Measurements from ENCODE around the gene ADGRL1.

- no peak for TF ChIP-seq CTCF (IDR thresholded peaks at IDR 0.05; ENCODE audit: insufficient read depth, low read length)
- no peak for TF ChIP-seq REST (IDR thresholded peaks at IDR 0.05; ENCODE audit: insufficient replicate concordance, low read depth)
- no peak for TF ChIP-seq POLR2AphosphoS5 (IDR thresholded peaks at IDR 0.05; ENCODE audit: low read depth)
- TF ChIP-seq GABPA (IDR thresholded peaks at IDR 0.05; ENCODE audit: low read depth) = no peak
- TF ChIP-seq SPI1 (IDR thresholded peaks at IDR 0.05; ENCODE audit: borderline replicate concordance, low read depth) = no peak
These were observed 37.6 kb downstream of the ADGRL1 start for GRCh38 chr19:14168259-14168972.

Measured in HL-60 (cell line).